PC-3 (cell line): Measurements from ENCODE around the gene BAZ1B. TPM values are rescaled to one million over a fixed set of nuclear protein-coding genes. Genes with fewer than 3 reads are reported as not detected.
A peak's percentile ranks its signal among the peaks of the same experiment; 100 is the strongest.
"Not testable (repeated sequence)": the region's sequence is repeated elsewhere in the genome, so short reads cannot be mapped to it uniquely, and the experiment has no call there.

Experiments
- ATAC-seq: fragments of 200-7000 bp; cut with Tn5 transposase; 2 replicates; pipeline ENCODE4 v1.9.1; 2020; ENCODE audit warnings: mild to moderate bottlenecking, moderate library complexity
- BruUV-seq: library from RNA; stranded (reverse); fragments of 400-500 nt; replicated peaks from 2 replicates; lab custom pipeline; 2021; lab: Mats Ljungman, UMichigan
- CTCF ChIA-PET: fragments of 300-600 bp; sonication (Branson Sonifier 250); formaldehyde crosslinking; loops from one replicate; lab custom pipeline; 2022; ENCODE audit warnings: antibody characterized with exemption; lab: Charles Lee
- POLR2A ChIA-PET: fragments of 300-600 bp; sonication (Branson Sonifier 250); formaldehyde crosslinking; loops from one replicate; lab custom pipeline; 2022; ENCODE audit warnings: antibody characterized with exemption; ENCODE audit not compliant: unreplicated experiment; lab: Charles Lee
- DNase-seq: peaks from one replicate; pipeline ENCODE4 v3.0.0-alpha.2; 2015
- H2AFZ ChIP-seq: fragments of 300-600 bp; sonication (generic); 2 replicates; pipeline ENCODE4 v1.6.0; 2016; ENCODE audit warnings: antibody characterized with exemption, low read length
- H3F3A ChIP-seq: fragments of 300-600 bp; sonication (generic); one replicate; pipeline ENCODE4 v1.6.0; 2017; ENCODE audit warnings: antibody characterized with exemption, low read length, control low read depth, mild to moderate bottlenecking; ENCODE audit not compliant: unreplicated experiment
- H3K27ac ChIP-seq: fragments of 300-600 bp; sonication (generic); 2 replicates; pipeline ENCODE4 v1.5.1; 2016; ENCODE audit warnings: mild to moderate bottlenecking, low read length
- H3K27me3 ChIP-seq: fragments of 300-600 bp; sonication (generic); 2 replicates; pipeline ENCODE4 v1.6.1; 2016; ENCODE audit warnings: low read length, mixed read lengths
- H3K36me3 ChIP-seq: fragments of 300-600 bp; sonication (generic); 2 replicates; pipeline ENCODE4 v1.6.1; 2016; ENCODE audit warnings: low read depth, mixed run types, low read length, mixed read lengths
- H3K4me1 ChIP-seq: fragments of 300-600 bp; sonication (generic); 2 replicates; pipeline ENCODE4 v1.5.1; 2016; ENCODE audit warnings: low read length; ENCODE audit not compliant: insufficient read depth
- H3K4me2 ChIP-seq: fragments of 300-600 bp; sonication (generic); 2 replicates; pipeline ENCODE4 v1.6.0; 2016; ENCODE audit warnings: low read length
- H3K4me3 ChIP-seq: fragments of 300-600 bp; sonication (generic); 2 replicates; pipeline ENCODE4 v1.5.1; 2016; ENCODE audit warnings: mild to moderate bottlenecking, low read length, mixed read lengths
- H3K79me2 ChIP-seq: fragments of 300-600 bp; sonication (generic); 2 replicates; pipeline ENCODE4 v1.6.1; 2017; ENCODE audit warnings: low read length, mixed read lengths
- H3K9ac ChIP-seq: fragments of 300-600 bp; sonication (generic); 2 replicates; pipeline ENCODE4 v1.6.0; 2016; ENCODE audit warnings: mild to moderate bottlenecking, low read length
- H3K9me2 ChIP-seq: fragments of 300-600 bp; sonication (generic); replicated peaks from 2 replicates; pipeline ENCODE4 v1.6.1; 2016; ENCODE audit warnings: mixed run types, low read length, mixed read lengths
- H3K9me3 ChIP-seq: fragments of 300-600 bp; sonication (generic); 2 replicates; pipeline ENCODE4 v1.6.1; 2016; ENCODE audit warnings: low read length, mixed read lengths
- H4K20me1 ChIP-seq: fragments of 300-600 bp; sonication (generic); 2 replicates; pipeline ENCODE4 v1.6.1; 2016; ENCODE audit warnings: low read length, mixed read lengths
- EZH2 ChIP-seq: fragments of 300-600 bp; sonication (generic); IDR thresholded peaks from one replicate; pipeline ENCODE4 v1.6.1; 2017; ENCODE audit warnings: antibody characterized with exemption, mild to moderate bottlenecking, low read length; ENCODE audit not compliant: unreplicated experiment
- EZH2phosphoT487 ChIP-seq: fragments of 300-600 bp; sonication (generic); IDR thresholded peaks from 2 replicates; pipeline ENCODE4 v1.6.1; 2018; ENCODE audit warnings: mild to moderate bottlenecking, antibody characterized with exemption, low read length, borderline replicate concordance
- intact Hi-C: fragments of 100-400 bp; cut with micrococcal nuclease; formaldehyde crosslinking; loops from 2 replicates; pipeline ENCODE4 v1.9.0; 2023
- total RNA-seq: library from RNA; depleted of rRNA; stranded (reverse); fragments of >200 nt; gene quantifications from 2 replicates; pipeline ENCODE4 v1.2.3, GENCODE V29; 2014
- TF ChIP-seq, protein P1 (sequence below): fragments of 300-600 bp; sonication (generic); conservative IDR thresholded peaks from 2 replicates; pipeline ENCODE4 v1.5.1; 2017; ENCODE audit warnings: antibody characterized with exemption, low read depth, mild to moderate bottlenecking, low read length

Gene BAZ1B
- total RNA-seq, 1 experiment from 2014 or later = 45.5 TPM

- no peak overlapping the region for H2AFZ ChIP-seq
- no peaks in the 10 kb centered on the region for H3K9me2 ChIP-seq
- no peak overlapping the region for H3K4me3 ChIP-seq
- H3K9me3 ChIP-seq = no peaks in the 10 kb centered on the region
- H3K4me2 ChIP-seq = no peak overlapping the region
- ATAC-seq = no peak
- H3K36me3 ChIP-seq = peaks cover 16% of the 10 kb centered on the region; the same call in 1 of the 2 replicates
- ChIA-PET POLR2A (no interaction called here), CTCF (no interaction called here)
- intact Hi-C loops = no loop called here
- H3K9ac ChIP-seq = no peak overlapping the region
- no peak for DNase-seq
- H3K4me1 ChIP-seq = no peaks in the 10 kb centered on the region
- H4K20me1 ChIP-seq = no peaks in the 10 kb centered on the region
- H3K27ac ChIP-seq = no peak overlapping the region
- TF ChIP-seq, protein P1, sequence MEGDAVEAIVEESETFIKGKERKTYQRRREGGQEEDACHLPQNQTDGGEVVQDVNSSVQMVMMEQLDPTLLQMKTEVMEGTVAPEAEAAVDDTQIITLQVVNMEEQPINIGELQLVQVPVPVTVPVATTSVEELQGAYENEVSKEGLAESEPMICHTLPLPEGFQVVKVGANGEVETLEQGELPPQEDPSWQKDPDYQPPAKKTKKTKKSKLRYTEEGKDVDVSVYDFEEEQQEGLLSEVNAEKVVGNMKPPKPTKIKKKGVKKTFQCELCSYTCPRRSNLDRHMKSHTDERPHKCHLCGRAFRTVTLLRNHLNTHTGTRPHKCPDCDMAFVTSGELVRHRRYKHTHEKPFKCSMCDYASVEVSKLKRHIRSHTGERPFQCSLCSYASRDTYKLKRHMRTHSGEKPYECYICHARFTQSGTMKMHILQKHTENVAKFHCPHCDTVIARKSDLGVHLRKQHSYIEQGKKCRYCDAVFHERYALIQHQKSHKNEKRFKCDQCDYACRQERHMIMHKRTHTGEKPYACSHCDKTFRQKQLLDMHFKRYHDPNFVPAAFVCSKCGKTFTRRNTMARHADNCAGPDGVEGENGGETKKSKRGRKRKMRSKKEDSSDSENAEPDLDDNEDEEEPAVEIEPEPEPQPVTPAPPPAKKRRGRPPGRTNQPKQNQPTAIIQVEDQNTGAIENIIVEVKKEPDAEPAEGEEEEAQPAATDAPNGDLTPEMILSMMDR = no peak
- TF ChIP-seq EZH2 = no peak
- no peak for TF ChIP-seq EZH2phosphoT487
- no peaks in the 10 kb centered on the region for H3K79me2 ChIP-seq
- H3K27me3 ChIP-seq = no peaks in the 10 kb centered on the region
- no peaks in the 10 kb centered on the region for H3F3A ChIP-seq
- TSS peak; percentile 34 for BruUV-seq
Observed at GRCh38 chr7:73536479-73536878, 14.4 kb upstream of the BAZ1B start.

- H3F3A ChIP-seq, H2AFZ ChIP-seq, H3K4me1 ChIP-seq, H3K79me2 ChIP-seq, H3K9me2 ChIP-seq, BruUV-seq, H3K4me2 ChIP-seq, H3K4me3 ChIP-seq, H3K27ac ChIP-seq, H3K27me3 ChIP-seq, CTCF ChIA-PET, H3K9me3 ChIP-seq, POLR2A ChIA-PET, ATAC-seq, intact Hi-C loops, DNase-seq, H3K9ac ChIP-seq, H4K20me1 ChIP-seq: not testable (repeated sequence)
- H3K36me3 ChIP-seq = peaks cover 16% of the 10 kb centered on the region; the same call in 1 of the 2 replicates
Observed at GRCh38 chr7:73535918-73536317, 13.8 kb upstream of the BAZ1B start.

GRCh38 chr7:73533742-73534141 lies 11.6 kb upstream of the BAZ1B start:
- POLR2A ChIA-PET = no interaction called here
- Histone ChIP-seq H3F3A (no peaks in the 10 kb centered on the region), H3K27ac (no peak overlapping the region), H3K4me2 (no peak overlapping the region), H2AFZ (no peak overlapping the region), H3K27me3 (no peaks in the 10 kb centered on the region), H3K36me3 (peaks cover 7% of the 10 kb centered on the region; the same call in 1 of the 2 replicates), H3K4me1 (no peaks in the 10 kb centered on the region), H4K20me1 (no peaks in the 10 kb centered on the region), H3K79me2 (no peaks in the 10 kb centered on the region), H3K9me3 (no peaks in the 10 kb centered on the region), H3K9me2 (no peaks in the 10 kb centered on the region), H3K4me3 (no peak overlapping the region), H3K9ac (no peak overlapping the region)
- intact Hi-C loops = no loop called here
- CTCF ChIA-PET = interaction anchor here (0.6 kb wide), 1 partner anchor 205 kb away, joined by 4 read pairs; the partner anchor contains the start of gene ABHD11
- ATAC-seq (no peak), DNase-seq (no peak)
- TF ChIP-seq EZH2 (no peak), EZH2phosphoT487 (no peak)
- TF ChIP-seq, protein P1 = no peak
- BruUV-seq = no TSS peak
